MM.1S (cell line): ENCODE results near the gene TMEM72.

Source experiments
- DNase-seq: peaks from one replicate; pipeline ENCODE4 v3.0.0-alpha.2; 2015
- H2AFZ ChIP-seq: fragments of 300-600 bp; sonication (generic); 2 replicates; pipeline ENCODE4 v1.6.0; 2016; ENCODE audit warnings: antibody characterized with exemption, low read length
- H3F3A ChIP-seq: fragments of 300-600 bp; sonication (generic); 2 replicates; pipeline ENCODE4 v1.6.1; 2016; ENCODE audit warnings: mild to moderate bottlenecking, antibody characterized with exemption, low read length, moderate library complexity, mixed read lengths; ENCODE audit not compliant: insufficient read depth
- H3K27ac ChIP-seq: fragments of 300-600 bp; sonication (generic); 2 replicates; pipeline ENCODE4 v1.5.1; 2016; ENCODE audit warnings: mild to moderate bottlenecking, low read length
- H3K27me3 ChIP-seq: fragments of 300-600 bp; sonication (generic); replicated peaks from 2 replicates; pipeline ENCODE4 v1.6.0; 2016; ENCODE audit warnings: low read length; ENCODE audit not compliant: insufficient read depth
- H3K36me3 ChIP-seq: fragments of 300-600 bp; sonication (generic); replicated peaks from 2 replicates; pipeline ENCODE4 v1.6.1; 2016; ENCODE audit warnings: mild to moderate bottlenecking, low read length, mixed read lengths; ENCODE audit not compliant: insufficient read depth
- H3K4me1 ChIP-seq: fragments of 300-600 bp; sonication (generic); 2 replicates; pipeline ENCODE4 v1.6.1; 2016; ENCODE audit warnings: low read length, mixed read lengths
- H3K4me2 ChIP-seq: fragments of 300-600 bp; sonication (generic); 2 replicates; pipeline ENCODE4 v1.6.0; 2016; ENCODE audit warnings: low read depth, low read length
- H3K4me3 ChIP-seq: fragments of 300-600 bp; sonication (generic); 2 replicates; pipeline ENCODE4 v1.5.1; 2016; ENCODE audit warnings: low read length, mixed read lengths
- H3K79me2 ChIP-seq: fragments of 300-600 bp; sonication (generic); 2 replicates; pipeline ENCODE4 v1.6.1; 2016; ENCODE audit warnings: mixed run types, low read length, mixed read lengths
- H3K9ac ChIP-seq: fragments of 300-600 bp; sonication (generic); 2 replicates; pipeline ENCODE4 v1.6.1; 2016; ENCODE audit warnings: low read length, mixed read lengths
- H3K9me2 ChIP-seq: fragments of 300-600 bp; sonication (generic); replicated peaks from 2 replicates; pipeline ENCODE4 v1.6.1; 2016; ENCODE audit warnings: mild to moderate bottlenecking, low read length, mixed read lengths; ENCODE audit not compliant: insufficient read depth
- H3K9me3 ChIP-seq: fragments of 300-600 bp; sonication (generic); replicated peaks from 2 replicates; pipeline ENCODE4 v1.6.1; 2016; ENCODE audit warnings: mild to moderate bottlenecking, low read length, mixed read lengths; ENCODE audit not compliant: insufficient read depth
- H4K20me1 ChIP-seq: fragments of 300-600 bp; sonication (generic); 2 replicates; pipeline ENCODE4 v1.6.1; 2016; ENCODE audit warnings: mild to moderate bottlenecking, low read length, moderate library complexity, mixed read lengths; ENCODE audit not compliant: insufficient read depth
- CTCF ChIP-seq: fragments of 300-600 bp; sonication (generic); IDR thresholded peaks from 2 replicates; pipeline ENCODE4 v1.5.1; 2016; ENCODE audit warnings: antibody characterized with exemption, low read length, mixed read lengths
- EZH2 ChIP-seq: fragments of 300-600 bp; sonication (generic); optimal IDR thresholded peaks from 2 replicates; pipeline ENCODE3; 2017; ENCODE audit warnings: low read depth, mild to moderate bottlenecking, antibody characterized with exemption, low read length, mixed read lengths
- EZH2phosphoT487 ChIP-seq: fragments of 300-600 bp; sonication (generic); IDR thresholded peaks from 2 replicates; pipeline ENCODE4 v1.6.1; 2018; ENCODE audit warnings: antibody characterized with exemption, low read length

The TMEM72 gene

GRCh38 chr10:44980309-44981171 lies 69.4 kb downstream of the TMEM72 start:
- no peak overlapping the region for H3K4me3 ChIP-seq
- no peak overlapping the region for H3K27ac ChIP-seq

DNA sequence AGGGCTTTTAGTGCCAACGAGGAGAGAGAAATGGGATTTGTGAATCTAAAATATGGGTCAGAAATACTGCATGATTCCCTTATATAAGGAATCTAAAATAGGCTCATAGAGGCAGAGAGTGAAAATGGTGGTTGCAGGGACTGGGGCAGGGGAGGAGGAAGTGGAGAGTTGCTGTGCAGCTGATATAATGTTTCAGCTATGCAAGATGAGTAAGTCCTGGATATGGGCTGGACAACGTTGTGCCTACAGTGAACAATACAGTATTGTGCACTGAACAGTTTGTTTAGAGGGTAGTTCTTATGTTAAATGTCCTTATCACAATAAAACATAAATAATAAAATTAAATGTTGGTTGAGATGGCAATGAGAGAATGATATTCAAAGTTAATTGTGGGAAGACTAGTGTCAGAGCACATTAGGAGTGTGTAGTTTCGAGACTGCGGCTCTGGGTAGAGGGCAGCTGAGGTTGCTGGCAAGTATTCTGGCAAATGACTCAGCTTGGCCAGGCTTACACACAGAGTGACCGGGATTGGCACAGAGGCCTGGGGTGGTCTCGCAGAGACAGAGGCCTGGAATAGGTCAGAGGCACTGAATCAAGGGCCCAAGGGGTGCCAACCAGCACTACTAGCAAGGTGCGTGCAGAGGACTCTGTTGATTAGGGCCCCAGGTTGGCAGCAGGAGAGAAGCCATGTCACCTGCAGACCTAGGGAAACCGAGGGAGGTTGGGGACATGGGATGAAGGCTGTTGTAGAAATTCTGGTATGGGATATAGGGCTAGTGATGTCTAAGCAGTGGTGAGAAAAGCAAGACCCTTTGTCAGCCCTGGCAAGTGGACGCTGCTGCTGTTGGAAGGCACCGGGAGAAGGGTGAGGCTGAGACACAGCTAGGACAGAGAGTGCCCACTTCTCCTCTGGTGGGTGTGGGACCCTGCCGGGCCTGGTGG lies 70.3 kb downstream of the TMEM72 start:
- H3K27me3 ChIP-seq = no peaks in the 10 kb centered on the region
- H3K9me3 ChIP-seq = no peaks in the 10 kb centered on the region
- H3K9me2 ChIP-seq = no peaks in the 10 kb centered on the region
- 0 out of 2 replicates have a peak, but pooled peaks cover 2% of the 10 kb centered on the region for H3F3A ChIP-seq
- no peak for DNase-seq
- no peak overlapping the region for H3K9ac ChIP-seq
- H2AFZ ChIP-seq = no peak overlapping the region
- H3K4me1 ChIP-seq = peaks cover 30% of the 10 kb centered on the region
- no peak overlapping the region for H3K4me3 ChIP-seq
- peaks cover 4% of the 10 kb centered on the region; the same call in 1 of the 2 replicates for H3K36me3 ChIP-seq
- H3K4me2 ChIP-seq = no peak overlapping the region
- H4K20me1 ChIP-seq = no peaks in the 10 kb centered on the region
- TF ChIP-seq CTCF = no peak
- TF ChIP-seq EZH2 = no peak
- no peak for TF ChIP-seq EZH2phosphoT487
- peaks cover 55% of the 10 kb centered on the region for H3K79me2 ChIP-seq
- H3K27ac ChIP-seq = no peak overlapping the region

More at GRCh38 chr10:44980309-44981171, 69.4 kb downstream of the TMEM72 start:
- Histone ChIP-seq H3K9me2 (no peaks in the 10 kb centered on the region), H3K36me3 (peaks cover 4% of the 10 kb centered on the region; the same call in 1 of the 2 replicates), H3F3A (0 out of 2 replicates have a peak, but pooled peaks cover 9% of the 10 kb centered on the region), H2AFZ (no peak overlapping the region), H3K79me2 (peaks cover 64% of the 10 kb centered on the region), H3K4me2 (no peak overlapping the region), H3K27me3 (no peaks in the 10 kb centered on the region), H4K20me1 (no peaks in the 10 kb centered on the region), H3K9me3 (no peaks in the 10 kb centered on the region), H3K4me1 (peaks cover 39% of the 10 kb centered on the region), H3K9ac (no peak overlapping the region)
- no peak for TF ChIP-seq EZH2phosphoT487
- TF ChIP-seq EZH2 = no peak
- no peak for TF ChIP-seq CTCF
- DNase-seq = no peak

DNA sequence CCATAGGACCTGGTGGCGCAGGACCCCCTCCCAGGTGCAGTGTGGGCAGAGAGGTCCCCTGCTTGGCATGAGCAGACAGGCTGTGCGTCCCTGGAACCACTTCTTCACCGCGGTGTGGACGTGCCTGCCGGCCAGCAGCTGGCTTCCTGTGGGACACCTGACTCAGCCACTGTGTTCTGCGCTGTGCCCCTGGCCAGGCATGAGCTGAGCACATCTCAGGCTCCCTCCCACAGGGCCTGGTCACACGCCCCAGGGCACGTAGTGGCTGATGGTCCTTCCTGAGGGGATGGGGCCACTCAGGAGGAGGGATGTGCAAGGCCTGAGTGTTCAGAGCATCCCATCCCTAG lies 71.0 kb downstream of the TMEM72 start:
- TF ChIP-seq EZH2phosphoT487 (no peak), EZH2 (no peak), CTCF (no peak)
- H3K79me2 ChIP-seq = peaks cover 48% of the 10 kb centered on the region
- H4K20me1 ChIP-seq = no peaks in the 10 kb centered on the region
- H3K27ac ChIP-seq = no peak overlapping the region
- no peaks in the 10 kb centered on the region for H3F3A ChIP-seq
- H3K27me3 ChIP-seq = no peaks in the 10 kb centered on the region
- H3K36me3 ChIP-seq = peaks cover 4% of the 10 kb centered on the region; the same call in 1 of the 2 replicates
- H2AFZ ChIP-seq = no peak overlapping the region
- no peaks in the 10 kb centered on the region for H3K9me3 ChIP-seq
- H3K4me3 ChIP-seq = no peak overlapping the region
- H3K9me2 ChIP-seq = no peaks in the 10 kb centered on the region
- no peak for DNase-seq
- no peak overlapping the region for H3K9ac ChIP-seq
- H3K4me2 ChIP-seq = no peak overlapping the region
- H3K4me1 ChIP-seq = peaks cover 26% of the 10 kb centered on the region
